Hematopoietic multipotent progenitor cell (in vitro differentiated cells): ENCODE measurements around the gene MTRFR. TPM values are rescaled to one million over a fixed set of nuclear protein-coding genes. Genes with fewer than 3 reads are reported as not detected.

Experiments used
- DNase-seq, 3 donors: peaks; one replicate each; pipeline ENCODE4 v3.0.0-alpha.2; 2011 to 2015; ENCODE audit warnings: low read depth in 2 of 3, low spot score in 2 of 3
- small RNA-seq: library from RNA; depleted of rRNA; stranded (forward); fragments of <200 nt; gene quantifications from one replicate; pipeline ENCODE3, GENCODE V24; 2012
- total RNA-seq: library from RNA; depleted of rRNA; stranded (reverse); fragments of >200 nt; gene quantifications from one replicate; pipeline ENCODE4 v1.2.3, GENCODE V29; 2012

MTRFR gene
- total RNA-seq, 1 donor = 12.1 TPM

GRCh38 chr12:123269896-123270213 is 36.6 kb downstream of the MTRFR start:
- DNase-seq = no peak

- DNase-seq = no peak
Observed at GRCh38 chr12:123270214-123271000, 37.2 kb downstream of the MTRFR start.

GRCh38 chr12:123271001-123271668 is 37.9 kb downstream of the MTRFR start:
- DNase-seq = peak in 2 of 3 donors; percentile 75 to 79

DNA sequence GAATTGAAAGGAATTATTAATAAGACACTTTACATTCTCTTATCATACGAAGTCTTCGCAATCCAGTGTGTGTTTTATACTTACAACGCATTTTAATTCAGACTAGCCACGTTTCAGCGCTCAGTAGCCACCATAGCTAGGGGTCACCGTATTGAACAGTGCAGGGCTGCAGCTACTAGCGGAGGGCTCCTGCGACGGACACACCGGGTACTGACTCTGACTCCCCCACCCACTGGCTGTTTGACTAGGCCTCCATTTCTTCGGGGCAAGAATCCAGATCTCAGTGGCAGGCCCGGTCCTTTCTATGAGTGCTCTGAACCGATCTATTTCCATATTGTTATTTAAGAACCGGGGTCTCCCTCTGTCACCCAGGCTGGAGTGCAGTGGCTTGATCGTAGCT is 39.9 kb downstream of the MTRFR start:
- DNase-seq = no peak

GRCh38 chr12:123278101-123278627 is 44.9 kb downstream of the MTRFR start:
- DNase-seq = peak in 2 of 3 donors; percentile 62 to 92

DNA sequence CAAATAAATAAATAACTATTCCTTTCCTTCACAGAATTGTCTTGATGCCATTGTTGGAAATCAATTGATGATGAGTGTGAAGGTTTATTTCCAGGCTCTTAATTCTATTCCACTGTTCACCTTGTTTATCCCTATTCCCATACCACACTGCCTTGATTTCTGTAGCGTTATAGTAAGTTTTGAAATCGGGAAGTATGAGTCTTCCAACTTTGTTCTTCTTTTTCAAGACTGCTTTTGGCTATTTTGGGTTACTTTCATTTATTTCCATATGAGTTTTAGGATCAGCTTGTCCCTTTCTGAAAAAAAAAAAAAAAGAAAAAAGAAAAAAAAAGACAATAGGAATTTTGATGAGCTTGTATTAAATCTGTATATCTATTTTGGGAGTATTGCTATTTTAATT is 47.7 kb downstream of the MTRFR start:
- no peak for DNase-seq

DNA sequence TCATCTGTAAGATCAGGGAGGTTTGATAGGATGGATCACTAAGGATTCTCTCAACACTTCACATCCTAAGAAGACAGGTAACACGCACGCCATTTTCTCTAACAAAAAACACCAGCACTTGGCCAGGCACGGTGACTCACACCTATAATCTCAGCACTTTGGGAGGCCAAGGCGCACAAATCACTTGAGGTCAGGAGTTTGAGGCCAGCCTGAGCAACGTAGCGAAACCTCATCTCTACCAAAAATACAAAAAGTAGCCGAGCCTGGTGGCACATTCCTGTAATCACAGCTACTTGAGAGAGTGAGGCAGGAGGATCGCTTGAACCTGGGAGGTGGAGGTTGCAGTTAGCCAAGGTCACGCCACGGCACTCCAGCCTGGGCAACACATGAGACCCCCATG is 48.9 kb downstream of the MTRFR start:
- no peak for DNase-seq

DNA sequence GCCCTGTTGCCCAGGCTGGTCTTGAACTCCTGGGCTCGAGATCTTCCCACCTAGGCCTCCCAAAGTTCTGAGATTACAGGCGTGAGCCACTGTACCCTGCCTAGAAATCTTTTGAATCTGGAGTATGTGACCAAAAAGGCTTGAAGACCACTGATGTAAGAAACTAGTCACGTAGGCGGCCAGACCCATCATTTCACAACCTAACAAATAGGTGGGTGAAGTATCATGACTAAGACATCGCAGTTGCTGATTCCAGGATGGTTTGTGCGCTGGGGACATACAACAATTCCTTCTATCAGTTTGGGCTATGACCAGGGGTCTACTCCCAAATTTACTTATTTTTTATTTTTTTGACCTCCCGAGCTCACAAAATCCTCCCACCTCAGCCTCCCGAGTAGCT is 50.2 kb downstream of the MTRFR start:
- DNase-seq = no peak

DNA sequence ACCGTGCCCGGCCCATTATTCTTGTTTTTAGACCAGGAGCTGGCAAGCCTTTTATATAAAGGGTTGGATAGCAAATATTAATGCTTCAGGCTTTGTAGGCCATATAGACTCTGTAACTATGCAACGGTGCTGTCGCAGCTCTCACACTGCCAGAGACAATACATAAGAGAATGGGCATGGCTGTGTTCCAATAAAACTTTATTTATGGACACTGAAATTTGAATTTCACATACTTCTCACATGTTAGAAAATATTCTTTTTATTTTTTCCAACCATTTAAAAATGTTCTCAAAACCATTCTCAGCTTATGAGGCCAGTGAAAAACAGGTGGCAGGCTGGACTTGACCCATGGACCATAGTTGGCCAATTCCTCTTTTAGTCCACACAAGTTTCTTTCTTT is 51.4 kb downstream of the MTRFR start:
- no peak for DNase-seq

DNA sequence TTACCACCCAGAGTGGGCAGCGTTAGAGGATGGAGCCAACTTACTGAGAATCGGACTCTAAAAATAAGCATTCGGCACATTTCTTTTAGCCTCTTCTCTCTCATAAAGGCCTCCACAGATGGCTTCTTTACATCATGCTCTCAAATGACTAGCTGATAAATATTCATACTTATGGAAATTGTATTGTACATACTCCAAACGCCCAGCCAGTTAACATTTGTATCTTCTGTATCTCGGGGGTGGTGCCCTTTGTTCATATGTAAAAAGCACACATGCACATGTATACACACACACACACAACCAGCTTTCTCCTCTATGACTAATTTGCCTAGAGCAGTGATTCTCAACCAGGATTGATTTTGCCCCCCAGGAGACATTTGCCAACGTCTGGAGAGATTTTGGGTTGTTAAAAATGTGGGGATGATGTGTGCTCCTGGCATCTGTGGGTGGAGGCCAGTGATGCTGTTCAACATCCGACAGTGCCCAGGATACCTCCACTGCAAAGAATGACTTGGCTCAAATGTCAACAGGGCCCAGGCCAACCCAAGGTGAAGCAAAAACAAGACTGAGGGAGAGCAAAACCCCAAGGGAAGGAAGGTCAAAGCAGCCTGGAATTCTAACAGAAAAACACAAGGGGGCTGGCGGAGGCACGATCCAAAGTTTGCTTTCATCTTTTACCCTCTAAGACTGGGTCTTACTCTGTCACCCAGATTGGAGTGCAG is 53.6 kb downstream of the MTRFR start:
- DNase-seq = no peak

DNA sequence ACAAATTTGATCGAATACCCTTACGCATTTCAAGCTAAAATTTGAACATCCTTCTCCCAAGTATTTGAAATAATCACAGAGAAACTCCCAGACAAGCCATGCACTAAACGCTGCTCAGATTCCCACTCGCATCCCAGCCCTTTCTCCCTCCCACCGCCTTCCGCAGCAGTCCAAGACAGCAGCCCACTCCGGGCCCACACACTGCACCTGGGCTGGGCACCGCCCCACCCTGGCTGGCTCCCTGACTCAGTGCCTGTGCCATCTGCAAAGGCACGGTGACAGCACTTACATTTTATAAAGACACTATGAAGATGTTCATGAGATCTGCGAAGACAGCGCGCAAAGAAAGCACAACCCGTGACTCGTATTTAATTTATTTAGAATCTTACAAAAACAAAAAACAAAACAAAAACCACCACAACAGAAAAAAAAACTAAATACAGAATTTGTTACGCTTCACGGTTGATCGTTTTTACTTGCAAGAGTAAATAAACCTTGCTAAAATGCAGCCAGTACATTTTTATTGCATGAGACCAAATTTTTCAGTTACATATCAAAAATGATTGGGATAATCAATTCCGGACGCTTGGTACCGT is 55.6 kb downstream of the MTRFR start:
- no peak for DNase-seq

DNA sequence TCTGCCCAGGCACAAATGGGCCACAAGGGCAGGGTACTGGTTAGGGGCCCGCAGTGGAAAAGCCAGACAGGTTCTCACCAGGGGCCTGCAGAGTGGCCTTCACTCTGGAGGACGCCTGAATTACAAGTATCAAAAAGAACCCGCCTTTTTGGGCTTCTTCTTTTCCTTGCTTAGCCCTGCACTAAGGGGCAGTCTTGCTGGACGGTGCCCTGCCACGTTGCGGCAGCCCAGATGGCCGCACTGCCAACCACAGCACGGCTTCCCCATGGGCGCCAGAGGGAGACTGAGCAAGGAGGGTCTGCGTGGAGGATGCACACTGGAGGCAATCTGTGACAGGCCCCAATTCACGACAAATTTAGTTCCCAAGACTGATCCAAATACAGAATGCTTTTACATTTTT is 56.7 kb downstream of the MTRFR start:
- no peak for DNase-seq

GRCh38 chr12:123293178-123293760 is 60.0 kb downstream of the MTRFR start:
- DNase-seq = no peak

GRCh38 chr12:123305136-123305535 is 71.9 kb downstream of the MTRFR start:
- no peak for DNase-seq

- no peak for DNase-seq
Observed at GRCh38 chr12:123306200-123306599, 73.0 kb downstream of the MTRFR start.

Small RNA genes lying within 50 kb of the gene (small RNA-seq; reads per million reads assigned to genes)
- not detected for gene RNA5SP375

Other genes starting within 250 kb of the MTRFR start
- 18.6 TPM for gene PITPNM2, start 82.3 kb upstream of the MTRFR start, total RNA-seq
- gene MPHOSPH9, start 295 bp upstream of the MTRFR start, total RNA-seq = 40.9 TPM
- 124 TPM for gene CDK2AP1, start 38.4 kb downstream of the MTRFR start, total RNA-seq
- 11.8 TPM for gene SBNO1, start 131.4 kb downstream of the MTRFR start, total RNA-seq
- 19.9 TPM for gene KMT5A, start 150.7 kb downstream of the MTRFR start, total RNA-seq
- 9.4 TPM for gene RILPL2, start 203.2 kb downstream of the MTRFR start, total RNA-seq
- 27.7 TPM for gene SNRNP35, start 224.7 kb downstream of the MTRFR start, total RNA-seq